ENCODE results near the gene CAMK2D.

The CAMK2D gene

DNA sequence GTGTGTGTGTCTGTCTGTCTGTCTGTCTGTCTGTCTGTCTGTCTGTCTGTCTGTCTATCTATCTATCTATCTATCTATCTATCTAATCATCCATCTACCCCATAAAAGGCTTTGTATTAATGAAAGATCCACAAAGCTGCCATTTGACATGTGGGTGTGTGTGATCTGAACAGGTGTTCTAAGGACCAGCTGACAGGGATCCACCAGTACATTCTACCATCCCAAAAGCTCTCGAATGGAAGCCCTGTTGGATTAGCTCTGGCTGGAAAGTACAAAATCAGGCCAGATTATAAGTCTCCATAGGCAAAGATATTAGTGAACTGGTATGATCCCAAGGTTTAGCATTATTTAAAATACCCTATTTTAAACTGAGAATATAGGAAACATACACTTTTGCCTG is 299.3 kb downstream of the CAMK2D start:
- DNase-seq: no peak

DNA sequence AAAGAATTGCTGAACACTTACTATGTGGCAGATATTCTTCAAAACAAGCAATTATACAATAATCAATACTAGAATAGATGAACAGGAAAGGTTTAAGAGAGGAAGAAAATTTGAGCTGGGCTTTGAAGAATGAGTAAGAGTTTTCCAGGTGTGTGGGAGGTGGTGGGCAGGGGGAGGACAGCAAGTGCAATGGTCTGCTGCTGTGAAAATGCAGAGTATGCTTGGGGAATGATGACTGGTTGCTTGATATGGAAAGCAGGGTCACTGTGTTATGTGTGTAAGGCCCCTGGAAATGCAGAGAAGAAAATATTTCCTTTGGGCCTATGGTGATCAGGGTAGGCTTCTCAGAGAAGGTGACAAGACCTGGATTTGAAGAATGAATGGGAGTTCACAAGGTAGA is 300.3 kb downstream of the CAMK2D start:
- no peak for DNase-seq

DNA sequence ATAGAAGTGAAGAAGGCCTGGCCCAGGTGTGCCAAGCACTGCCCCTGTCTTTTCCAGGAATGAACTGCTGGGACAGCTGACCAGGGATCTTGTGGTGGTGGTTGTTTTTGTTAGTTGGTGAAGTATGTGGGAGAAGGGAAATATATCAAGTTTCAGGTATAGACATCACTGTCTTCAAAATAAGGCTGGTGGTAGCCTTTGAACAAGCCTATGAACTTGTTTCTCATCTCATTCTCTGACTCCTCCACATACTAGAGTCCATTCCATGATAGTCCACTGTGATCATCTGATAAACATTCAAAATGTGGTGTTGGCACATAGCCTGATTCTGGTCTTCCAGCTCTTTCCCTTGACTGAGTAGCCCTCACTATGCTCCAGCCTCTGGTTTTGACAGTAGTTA is 303.7 kb downstream of the CAMK2D start:
- no peak for DNase-seq

DNA sequence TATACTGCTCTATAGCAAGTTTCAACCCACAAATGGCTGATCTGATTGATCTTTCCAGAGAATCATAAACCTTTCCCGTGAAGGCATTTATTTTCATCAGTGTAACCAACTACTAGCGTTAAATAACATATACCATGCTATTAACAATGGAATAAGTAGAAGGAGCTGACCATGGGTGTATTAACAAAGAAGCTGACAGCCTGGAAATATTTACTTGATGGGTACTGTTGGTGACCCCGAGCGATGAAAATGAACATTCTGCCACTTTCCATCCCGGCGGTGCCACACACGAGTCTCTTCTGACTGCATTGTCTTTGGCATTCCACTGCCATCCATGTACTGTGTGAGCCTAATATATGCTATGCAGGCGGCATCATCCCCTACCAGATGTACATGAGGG is 304.4 kb downstream of the CAMK2D start:
- DNase-seq: no peak

DNA sequence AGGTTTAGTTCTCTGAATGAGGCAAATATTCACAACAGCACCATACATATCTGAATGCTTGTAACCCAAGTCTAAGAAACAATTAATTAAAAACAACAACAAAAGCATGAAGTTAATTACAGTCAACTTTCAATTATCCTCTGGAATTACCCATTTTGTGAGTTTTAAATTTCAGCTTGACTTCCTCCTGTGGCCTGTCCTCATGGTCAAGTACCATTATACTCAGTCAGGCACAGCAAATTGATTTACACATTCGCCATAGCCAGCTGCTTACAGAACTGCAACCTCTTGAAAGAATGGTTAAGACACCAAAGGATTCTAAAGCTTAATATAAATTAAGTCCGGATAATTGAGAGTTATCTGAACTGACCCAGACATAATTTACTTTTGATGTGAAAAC is 306.5 kb downstream of the CAMK2D start:
- DNase-seq: no peak

DNA sequence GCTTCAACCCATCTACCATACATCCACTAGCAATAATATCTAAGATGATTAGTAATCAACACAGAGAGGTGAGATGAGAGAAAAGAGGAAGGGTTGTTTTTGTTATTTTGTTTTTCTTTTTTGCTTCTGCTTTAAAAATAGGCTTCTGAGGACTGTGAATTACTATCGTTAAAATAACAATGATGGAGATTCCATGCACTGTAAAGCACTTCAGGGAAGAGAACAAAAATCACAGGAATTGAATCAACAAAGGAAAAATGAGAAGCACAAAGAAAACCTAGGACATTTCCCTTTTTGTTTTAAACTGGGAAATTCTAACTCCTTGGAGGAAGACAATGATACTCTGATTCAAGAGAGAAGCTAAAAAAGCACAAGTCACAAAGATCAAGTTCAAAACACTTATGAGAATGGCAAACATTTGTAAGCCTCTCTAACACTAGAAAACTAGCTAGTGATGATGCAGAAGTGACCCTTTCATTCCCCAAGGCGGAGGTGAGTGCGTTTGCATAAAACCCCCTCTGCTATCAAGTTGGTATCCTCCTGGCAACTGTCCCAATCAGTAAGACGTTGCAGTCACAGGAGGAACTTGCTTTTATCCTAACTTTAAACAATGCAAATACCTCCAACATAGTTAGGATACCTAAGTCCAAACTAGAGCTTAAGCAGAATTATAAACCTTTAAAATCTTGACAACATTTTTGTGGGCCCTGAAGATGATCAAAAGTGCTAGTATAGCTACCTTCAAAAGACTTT is 308.5 kb downstream of the CAMK2D start:
- DNase-seq: no peak

DNA sequence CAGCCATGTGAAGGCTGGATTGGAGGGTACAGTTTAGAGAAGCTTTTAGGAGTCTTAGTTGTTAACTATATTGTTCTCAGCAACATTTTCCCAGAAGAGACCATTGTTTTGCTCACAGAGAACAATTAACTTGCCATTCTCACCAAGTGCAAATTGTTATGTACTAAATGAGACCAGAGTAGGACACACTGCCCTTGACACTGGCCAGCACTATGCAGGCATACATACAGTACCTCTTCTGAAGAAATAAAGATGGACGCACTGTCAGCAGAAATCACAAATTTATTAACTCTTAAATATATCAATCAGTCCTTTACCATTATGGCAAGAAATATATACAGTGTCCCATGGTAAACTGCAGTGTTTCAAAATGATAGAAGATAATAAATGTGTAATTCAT is 309.4 kb downstream of the CAMK2D start:
- DNase-seq: no peak

DNA sequence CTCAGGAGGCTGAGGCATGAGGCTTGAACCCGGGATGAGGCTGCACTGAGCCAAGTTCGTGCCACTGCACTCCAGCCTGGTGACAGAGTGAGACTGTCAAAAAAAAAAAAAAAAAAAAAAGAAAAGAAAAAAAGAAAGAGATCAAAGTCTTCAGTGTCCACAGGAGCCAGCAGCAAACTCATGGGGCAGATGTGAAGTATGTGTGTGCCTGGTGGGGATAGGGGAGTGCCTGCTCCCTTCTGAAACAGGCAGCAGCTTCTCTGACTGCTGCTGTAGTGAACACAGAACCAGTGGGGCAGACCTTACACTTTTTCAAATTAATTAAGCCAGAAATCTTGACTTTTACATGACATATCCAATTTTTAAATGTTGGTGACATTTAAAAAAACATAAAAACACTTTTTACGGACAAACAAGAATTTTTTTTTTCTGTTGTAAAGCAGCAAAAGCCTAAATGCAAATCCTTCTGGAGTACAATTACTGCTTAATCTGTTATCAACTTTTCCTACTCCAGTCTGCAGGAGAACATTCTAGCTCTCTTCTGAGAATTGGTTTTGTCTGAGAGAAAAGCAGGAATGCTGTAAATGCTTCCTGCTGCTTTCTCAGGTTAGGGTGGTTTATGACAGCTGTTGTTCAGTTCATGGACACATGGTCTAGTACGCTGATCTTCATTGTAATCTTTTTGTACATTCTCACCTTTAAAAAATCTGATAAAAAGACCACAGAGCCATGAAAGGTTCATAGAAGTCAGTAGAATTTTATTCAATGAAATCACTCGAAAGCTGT is 311.1 kb downstream of the CAMK2D start:
- DNase-seq: no peak

DNA sequence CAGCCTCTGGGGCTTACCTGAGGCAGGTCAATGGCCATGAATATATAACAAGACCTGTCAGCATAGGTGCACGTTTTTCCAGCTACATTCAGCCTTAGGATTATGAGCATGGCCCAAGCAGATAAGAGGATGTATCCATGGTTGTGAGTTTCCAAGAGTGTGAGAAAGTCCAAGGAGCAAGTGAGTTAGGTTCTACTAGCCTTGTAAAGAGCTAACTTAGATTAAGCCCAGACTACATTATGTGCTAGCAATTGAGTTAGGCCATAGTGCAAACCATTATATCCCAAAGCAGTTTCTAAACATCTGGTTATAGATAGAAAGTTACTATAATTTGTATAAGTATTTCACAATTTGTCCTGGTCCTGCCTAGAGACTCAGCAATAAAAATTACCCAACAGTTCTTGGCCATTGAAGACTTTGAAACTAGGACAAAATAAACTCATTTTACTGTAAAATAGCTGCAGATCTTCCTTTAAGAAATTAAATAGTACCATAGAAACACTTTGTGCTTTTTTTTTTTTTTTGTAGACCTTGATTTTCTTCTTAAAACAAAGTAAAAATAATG is 312.0 kb downstream of the CAMK2D start:
- DNase-seq: no peak

DNA sequence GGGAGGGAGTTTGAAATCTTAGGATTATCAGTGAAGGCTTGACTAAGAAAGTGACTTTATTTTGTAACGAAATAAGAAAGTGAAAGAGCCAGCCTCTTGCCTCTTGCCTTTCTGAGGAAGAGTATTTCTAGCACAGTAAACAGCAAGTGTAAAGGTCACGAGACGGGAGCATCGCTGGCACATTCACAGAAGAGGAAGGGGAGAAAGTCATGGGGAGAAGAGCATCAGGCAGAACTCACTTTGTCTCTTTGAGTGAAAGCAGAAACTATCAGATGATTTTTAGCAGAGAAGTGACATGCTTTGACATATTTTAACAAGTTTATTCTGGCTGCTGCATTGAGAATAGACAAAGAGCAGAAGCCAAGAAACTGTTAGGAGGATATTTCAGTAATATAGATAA is 313.8 kb downstream of the CAMK2D start:
- DNase-seq: no peak

DNA sequence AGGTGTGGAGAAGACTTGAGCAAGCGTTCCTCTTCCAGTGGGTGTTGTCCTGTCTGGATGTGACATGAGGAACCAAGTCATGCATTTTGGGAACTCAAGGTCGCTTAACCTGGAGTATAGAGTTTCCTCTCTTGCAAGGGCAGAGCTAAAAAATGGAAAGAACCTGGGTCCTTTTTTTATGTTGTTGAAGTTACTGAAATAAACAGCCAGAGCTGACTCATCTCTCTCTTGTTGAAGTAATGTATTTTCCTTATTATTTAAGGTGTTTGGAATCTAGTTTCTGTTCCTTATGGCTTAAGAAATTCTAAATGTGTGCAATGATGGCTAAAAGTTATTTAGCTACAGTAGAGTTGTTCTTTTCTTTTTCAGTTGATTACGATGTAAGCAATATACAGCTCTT is 314.5 kb downstream of the CAMK2D start:
- no peak for DNase-seq

DNA sequence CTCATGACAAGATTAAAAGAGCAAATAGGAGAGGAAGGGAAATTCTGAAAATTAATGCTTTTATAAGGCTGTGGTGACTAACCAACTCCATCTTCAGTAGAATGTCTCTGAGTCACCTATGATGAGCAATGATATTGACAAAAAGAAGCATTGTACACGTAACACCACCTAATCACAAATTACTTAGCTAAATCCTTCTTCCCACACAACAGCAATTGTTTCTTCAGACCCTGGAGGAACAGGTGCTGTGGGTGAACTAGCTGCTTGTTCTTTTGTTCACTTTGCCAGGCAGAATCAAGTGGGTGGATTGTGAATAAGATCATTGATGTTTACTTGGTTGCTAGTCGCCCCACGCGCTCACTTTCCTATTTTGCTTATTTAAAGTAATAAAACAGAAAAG is 315.5 kb downstream of the CAMK2D start:
- peak; percentile 40 for DNase-seq

DNA sequence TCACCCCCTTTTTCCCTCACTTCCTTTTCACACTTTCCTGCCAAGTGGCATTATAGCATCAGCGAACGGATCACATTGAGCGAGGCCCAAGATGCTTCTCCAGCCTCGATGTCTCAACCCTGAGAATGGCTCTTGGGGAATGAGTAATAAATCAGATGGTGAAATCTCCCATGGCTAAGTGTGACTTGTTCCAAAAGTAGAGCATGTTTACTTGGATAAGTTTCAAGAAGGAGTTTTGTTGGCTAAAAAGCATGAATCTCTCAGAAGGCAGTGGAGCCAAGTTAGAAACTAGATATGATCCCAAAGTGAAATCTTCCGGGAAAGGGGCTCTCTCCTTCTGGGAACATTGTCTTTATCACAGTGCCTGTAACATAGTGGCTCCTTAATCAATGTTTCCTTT is 316.3 kb downstream of the CAMK2D start:
- no peak for DNase-seq

DNA sequence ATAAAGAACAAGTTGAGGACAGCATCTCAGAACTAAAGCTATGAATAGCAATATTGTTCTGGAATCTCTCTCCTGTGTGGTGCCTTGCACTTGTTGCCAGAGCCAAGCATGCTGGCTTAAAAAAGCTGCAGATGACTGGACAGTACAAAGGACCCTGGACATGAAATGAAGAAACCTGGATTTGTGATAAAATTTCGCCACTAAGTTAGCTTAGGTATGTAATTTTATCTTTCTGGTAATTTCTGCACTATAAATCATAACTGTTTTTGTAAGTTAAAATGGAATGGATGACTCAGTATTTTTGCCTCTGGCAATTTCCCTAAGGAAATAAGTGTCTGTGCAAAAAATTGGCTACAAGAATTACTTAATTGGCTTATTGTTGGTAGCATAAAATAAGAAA is 317.2 kb downstream of the CAMK2D start:
- no peak for DNase-seq

DNA sequence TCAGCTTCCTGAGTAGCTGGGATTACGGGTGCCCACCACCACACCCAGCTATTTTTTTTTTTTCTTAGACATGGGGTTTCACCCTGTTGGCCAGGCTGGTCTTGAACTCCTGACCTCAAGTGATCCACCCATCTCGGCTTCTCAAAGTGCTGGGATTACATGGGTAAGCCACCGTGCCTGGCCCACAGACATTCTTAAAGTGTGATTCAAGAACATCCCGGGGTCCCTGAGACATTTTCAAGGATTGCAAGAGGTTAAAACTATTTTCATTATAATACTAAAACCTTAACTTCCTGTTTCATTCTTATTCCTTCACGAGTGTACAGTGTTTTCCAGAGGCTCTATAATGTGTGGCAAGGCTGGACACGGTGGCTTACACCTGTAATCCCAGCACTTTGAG is 318.7 kb downstream of the CAMK2D start:
- no peak for DNase-seq

DNA sequence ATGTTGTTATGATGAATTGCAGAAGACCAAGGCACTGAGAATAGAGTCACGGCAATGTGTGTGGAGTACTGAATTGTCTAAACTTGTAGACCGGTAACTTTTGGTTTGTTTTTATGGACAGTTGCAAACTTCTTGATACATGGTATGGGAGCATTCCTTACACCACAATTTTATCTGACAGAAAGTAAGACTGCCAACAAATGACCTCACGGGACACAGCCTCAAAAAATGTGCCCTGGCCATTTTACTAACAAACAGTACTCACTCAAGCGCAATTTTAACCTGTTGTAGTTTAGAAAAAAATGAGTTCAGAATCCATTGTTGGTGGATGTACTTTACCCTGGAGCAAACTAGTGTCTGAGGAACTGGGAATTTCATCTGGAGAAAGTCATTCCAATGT is 321.2 kb downstream of the CAMK2D start:
- no peak for DNase-seq

DNA sequence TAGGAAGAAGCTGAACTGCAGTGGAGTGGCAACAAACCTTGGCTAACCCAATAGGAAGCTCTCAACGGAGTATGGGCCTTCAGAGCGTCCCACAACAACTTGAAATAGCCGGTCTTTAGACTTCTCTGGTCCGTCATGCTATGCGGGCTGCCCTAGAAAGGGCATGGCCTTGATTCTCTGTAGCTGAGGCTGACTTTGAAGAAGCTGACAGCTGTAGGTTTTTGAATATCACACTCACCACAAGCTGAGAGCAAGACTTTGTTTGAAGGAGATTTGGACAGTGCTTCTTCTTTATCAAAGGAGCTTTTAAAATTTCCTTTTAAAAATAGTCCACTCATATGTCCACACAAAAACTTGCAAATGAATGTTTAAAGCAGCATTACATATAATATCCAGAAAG is 322.9 kb downstream of the CAMK2D start:
- DNase-seq: no peak

DNA sequence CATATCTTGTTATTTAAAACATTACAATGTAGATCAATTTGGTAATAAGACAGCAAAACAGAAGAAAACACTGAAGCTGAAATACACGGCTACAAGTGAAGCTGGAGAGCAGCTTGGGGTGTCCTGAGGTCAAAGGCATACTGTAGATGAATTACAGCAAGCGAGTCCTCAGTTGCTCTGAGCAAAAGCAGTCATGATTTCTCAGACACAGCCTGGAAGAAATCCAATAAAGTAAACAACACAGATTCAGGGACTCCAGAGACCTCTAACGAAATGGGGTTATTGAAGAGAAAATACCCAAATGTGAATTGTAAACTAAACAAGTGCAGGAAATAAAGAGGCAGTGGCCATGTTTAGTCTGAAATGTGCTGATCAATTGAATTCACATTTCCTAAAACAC is 324.4 kb downstream of the CAMK2D start:
- DNase-seq: no peak

DNA sequence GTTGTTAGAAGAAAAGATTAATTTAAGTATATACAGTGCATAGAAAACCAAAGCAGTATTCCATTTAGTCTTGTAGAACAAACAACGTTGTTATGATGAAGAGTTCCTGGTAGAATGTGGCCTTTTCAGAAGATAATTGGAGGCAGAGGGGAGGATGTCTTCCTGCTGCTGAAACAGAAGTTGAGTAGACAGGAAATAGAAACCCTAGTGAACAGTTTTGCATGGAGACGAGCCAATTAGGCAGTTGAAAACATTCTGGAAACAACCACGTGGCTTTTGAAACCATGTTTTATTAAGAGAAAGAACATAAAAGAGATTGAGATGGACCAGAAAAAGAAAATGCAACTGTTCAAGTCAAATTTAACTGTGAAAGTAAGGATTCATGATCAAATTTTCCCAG is 325.2 kb downstream of the CAMK2D start:
- no peak for DNase-seq

DNA sequence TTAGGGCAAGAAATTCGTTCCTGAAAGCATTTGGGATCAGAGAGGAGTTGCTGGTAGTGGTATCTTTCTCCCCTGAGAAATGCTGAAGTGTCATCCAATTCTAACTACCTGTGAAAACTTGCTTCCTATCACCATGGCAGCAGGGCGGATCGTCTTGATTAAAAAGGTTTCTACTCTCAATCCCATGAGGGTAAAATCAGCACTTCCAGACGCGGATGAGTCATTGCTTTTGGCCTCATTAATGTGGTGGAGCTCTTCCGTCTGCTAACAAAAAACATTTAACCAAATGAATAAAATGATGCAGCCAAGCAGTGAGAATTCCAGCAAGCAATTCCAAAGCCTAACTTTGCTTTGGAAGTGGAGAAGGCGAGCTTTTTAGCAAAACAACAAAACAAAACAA is 325.6 kb downstream of the CAMK2D start:
- DNase-seq: no peak

DNA sequence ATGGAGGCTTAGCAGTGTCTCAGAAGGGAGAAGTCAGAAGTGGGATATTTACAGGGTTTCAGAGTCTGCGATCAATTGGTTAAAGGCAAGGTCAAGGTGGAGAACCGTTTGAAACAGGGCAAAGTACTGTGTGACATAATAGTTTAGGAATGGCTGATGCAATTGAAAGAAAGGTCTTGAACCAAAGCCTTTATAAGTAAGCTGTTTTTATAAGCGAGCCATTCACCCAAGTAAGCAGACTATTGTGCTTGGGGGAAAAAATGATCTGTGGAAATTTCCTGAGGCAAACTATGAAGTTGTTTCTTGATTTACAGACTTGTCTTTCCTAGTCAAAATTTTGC is 327.3 kb downstream of the CAMK2D start:
- DNase-seq: no peak

DNA sequence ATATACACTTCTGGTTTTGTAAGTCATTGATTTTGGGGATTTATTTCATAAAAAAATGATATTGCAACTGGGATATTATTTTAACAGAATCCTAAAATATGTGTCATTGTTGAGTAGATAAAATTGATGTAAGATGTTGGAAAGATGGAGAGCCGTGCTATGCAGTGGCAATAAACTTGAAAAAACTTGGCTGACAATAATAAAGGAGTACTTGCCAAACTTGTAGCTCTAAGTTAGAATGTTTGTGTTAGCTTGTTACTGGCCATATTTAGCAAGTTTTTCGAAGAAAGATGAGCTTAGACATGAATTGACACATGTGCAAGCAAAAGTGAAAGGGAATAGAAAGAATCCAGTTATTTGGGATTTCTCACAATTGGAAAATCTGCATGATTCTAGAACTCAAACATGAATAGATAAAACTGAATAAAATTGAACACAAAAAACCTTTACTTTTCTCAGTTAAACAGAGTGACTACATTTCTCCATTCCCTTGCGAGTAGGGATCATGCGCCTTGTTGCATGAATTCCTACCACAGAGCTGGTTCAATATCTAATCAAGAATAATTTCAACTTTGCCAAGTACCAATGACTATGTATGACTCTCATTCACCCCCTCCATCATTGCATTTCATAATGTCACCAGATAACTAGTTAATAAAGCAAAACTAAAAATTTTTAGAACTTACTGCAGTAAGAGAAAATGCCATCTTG is 327.8 kb downstream of the CAMK2D start:
- DNase-seq: no peak

DNA sequence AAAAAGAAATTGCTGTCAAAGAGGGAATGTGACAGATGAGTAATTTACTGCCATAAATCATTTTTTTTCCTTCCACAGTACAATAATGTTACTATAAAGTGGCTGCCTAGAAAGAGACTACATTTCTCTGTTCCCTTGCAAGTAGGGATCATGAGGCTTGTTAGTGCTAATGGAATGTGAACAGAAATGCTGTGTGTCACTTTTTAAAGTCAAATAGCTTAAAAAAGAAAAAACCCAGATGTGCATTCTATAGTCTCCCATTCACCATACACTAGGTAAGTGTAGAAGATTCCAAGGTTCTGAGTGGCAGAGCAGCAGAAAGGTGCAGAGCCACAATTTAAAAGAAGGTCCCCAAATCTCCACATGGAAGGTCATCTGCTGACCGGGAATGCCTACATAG is 328.4 kb downstream of the CAMK2D start:
- DNase-seq: no peak

DNA sequence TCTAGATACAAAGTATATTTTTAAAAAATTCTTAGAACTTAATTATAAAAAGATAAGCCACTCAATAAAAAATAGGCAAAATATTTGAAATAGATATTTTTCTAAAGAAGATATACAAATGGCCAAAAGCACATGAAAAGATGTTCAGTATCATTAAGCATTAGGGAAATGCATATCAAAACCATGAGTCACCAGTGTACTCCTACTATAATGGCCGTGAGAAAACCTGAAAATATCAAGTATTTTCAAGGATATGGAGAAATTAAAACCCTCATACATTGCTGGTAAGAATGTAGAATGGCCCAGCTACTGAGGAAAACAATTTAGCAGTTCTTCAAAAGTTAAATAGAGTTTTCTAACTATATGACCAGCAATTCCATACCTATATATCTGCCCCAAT is 337.9 kb downstream of the CAMK2D start:
- no peak for DNase-seq
